Measurements from ENCODE around the gene WWC2.

The WWC2 gene

GRCh38 chr4:183257808-183258207 is 158.8 kb downstream of the WWC2 start:
- no peaks in the 10 kb centered on the region for H3K36me3 ChIP-seq (ENCODE audit: insufficient read depth, low read length)

GRCh38 chr4:183260491-183261151 is 161.6 kb downstream of the WWC2 start:
- no peak for TF ChIP-seq EZH2 (IDR thresholded peaks at IDR 0.05; ENCODE audit: borderline replicate concordance, low read depth, low read length, severe bottlenecking)
- Histone ChIP-seq H3K4me3 (ENCODE audit: low read depth in 1 of 2, low read length in 2 of 2) (no peak overlapping the region), H3K9ac (ENCODE audit: low read depth, low read length) (no peak overlapping the region), H3K4me2 (ENCODE audit: insufficient read depth, low read length) (no peak overlapping the region), H3K27me3 (ENCODE audit: insufficient read depth, low read length, poor library complexity) (peaks cover 13% of the 10 kb centered on the region), H3K36me3 (ENCODE audit: insufficient read depth, low read length) (no peaks in the 10 kb centered on the region), H3K79me2 (ENCODE audit: insufficient read depth, low read length) (no peaks in the 10 kb centered on the region), H3K4me1 (ENCODE audit: insufficient read depth, low read length) (no peaks in the 10 kb centered on the region), H4K20me1 (ENCODE audit: insufficient read depth, low read length) (no peaks in the 10 kb centered on the region), H2AFZ (ENCODE audit: low read depth, low read length) (no peak overlapping the region), H3K9me3 (ENCODE audit: insufficient read depth, low read length, severe bottlenecking) (no peaks in the 10 kb centered on the region), H3K27ac (ENCODE audit: low read length) (no peak overlapping the region)
- ATAC-seq (ENCODE audit: insufficient read depth, low read depth) (no peak), DNase-seq (no peak)

More at GRCh38 chr4:183257808-183258207, 158.8 kb downstream of the WWC2 start:
- Histone ChIP-seq H3K4me2 (ENCODE audit: insufficient read depth, low read length) (no peak overlapping the region), H3K4me3 (ENCODE audit: low read depth in 1 of 2, low read length in 2 of 2) (no peak overlapping the region), H2AFZ (ENCODE audit: low read depth, low read length) (no peak overlapping the region), H3K4me1 (ENCODE audit: insufficient read depth, low read length) (no peaks in the 10 kb centered on the region), H3K27ac (ENCODE audit: low read length) (no peak overlapping the region), H3K79me2 (ENCODE audit: insufficient read depth, low read length) (no peaks in the 10 kb centered on the region), H3K9me3 (ENCODE audit: insufficient read depth, low read length, severe bottlenecking) (no peaks in the 10 kb centered on the region), H4K20me1 (ENCODE audit: insufficient read depth, low read length) (no peaks in the 10 kb centered on the region), H3K9ac (ENCODE audit: low read depth, low read length) (no peak overlapping the region), H3K27me3 (ENCODE audit: insufficient read depth, low read length, poor library complexity) (peaks cover 8% of the 10 kb centered on the region)
- DNase-seq (no peak), ATAC-seq (ENCODE audit: insufficient read depth, low read depth) (no peak)
- TF ChIP-seq, protein P1, sequence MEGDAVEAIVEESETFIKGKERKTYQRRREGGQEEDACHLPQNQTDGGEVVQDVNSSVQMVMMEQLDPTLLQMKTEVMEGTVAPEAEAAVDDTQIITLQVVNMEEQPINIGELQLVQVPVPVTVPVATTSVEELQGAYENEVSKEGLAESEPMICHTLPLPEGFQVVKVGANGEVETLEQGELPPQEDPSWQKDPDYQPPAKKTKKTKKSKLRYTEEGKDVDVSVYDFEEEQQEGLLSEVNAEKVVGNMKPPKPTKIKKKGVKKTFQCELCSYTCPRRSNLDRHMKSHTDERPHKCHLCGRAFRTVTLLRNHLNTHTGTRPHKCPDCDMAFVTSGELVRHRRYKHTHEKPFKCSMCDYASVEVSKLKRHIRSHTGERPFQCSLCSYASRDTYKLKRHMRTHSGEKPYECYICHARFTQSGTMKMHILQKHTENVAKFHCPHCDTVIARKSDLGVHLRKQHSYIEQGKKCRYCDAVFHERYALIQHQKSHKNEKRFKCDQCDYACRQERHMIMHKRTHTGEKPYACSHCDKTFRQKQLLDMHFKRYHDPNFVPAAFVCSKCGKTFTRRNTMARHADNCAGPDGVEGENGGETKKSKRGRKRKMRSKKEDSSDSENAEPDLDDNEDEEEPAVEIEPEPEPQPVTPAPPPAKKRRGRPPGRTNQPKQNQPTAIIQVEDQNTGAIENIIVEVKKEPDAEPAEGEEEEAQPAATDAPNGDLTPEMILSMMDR (IDR thresholded peaks at IDR 0.05; ENCODE audit: borderline replicate concordance, extremely low read depth, low read length, poor library complexity, severe bottlenecking) = peak; percentile 20
- no peak for TF ChIP-seq EZH2 (IDR thresholded peaks at IDR 0.05; ENCODE audit: borderline replicate concordance, low read depth, low read length, severe bottlenecking)

DNA sequence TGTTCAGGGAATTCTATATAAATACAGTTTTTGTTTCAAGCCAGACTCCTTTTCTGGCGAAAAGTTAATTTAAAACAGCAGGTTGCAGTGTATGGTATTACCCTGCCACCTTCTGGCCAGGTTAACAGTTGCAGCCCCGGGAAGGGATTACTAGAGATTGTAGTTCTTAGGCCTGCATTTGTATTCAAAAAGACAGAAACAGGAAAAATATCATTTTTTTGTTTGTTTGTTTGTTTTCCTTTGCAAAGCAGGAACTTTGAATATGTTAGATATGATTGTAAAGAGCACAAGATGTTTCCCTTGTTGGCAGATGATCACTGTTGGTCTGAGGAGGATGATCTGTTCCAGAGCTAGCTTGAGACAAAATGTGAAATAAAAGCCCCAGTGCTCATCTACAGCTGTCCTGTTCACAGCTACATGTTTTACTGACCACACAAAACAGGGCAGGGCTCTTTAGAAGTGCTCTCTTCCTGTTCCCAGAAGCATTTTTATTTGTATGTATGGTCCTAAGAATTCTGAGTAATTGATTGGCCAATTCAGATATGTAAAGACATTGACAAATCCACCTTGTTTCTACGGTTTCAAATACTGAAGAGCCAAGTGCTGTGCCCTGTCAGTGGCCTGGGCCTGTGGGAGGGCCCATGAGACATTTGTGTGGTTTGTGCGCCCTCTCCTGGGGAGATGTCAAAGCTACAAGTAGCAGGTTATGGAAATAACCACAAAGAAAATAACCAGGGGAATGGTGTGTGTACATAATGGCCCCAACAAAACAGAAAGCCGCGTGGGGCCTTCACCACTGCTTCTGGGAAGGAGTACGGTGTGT is 163.1 kb downstream of the WWC2 start:
- H3K27me3 ChIP-seq (ENCODE audit: insufficient read depth, low read length, poor library complexity) = peaks cover 18% of the 10 kb centered on the region
- no peak overlapping the region for H2AFZ ChIP-seq (ENCODE audit: low read depth, low read length)
- TF ChIP-seq EZH2 (IDR thresholded peaks at IDR 0.05; ENCODE audit: borderline replicate concordance, low read depth, low read length, severe bottlenecking) = no peak
- TF ChIP-seq, protein P1 (IDR thresholded peaks at IDR 0.05; ENCODE audit: borderline replicate concordance, extremely low read depth, low read length, poor library complexity, severe bottlenecking) = peak; percentile 89
- DNase-seq (peak; percentile 71), ATAC-seq (ENCODE audit: insufficient read depth, low read depth) (peak; percentile 93)
- no peaks in the 10 kb centered on the region for H3K79me2 ChIP-seq (ENCODE audit: insufficient read depth, low read length)
- H3K4me3 ChIP-seq (ENCODE audit: low read depth in 1 of 2, low read length in 2 of 2) = no peak overlapping the region
- no peaks in the 10 kb centered on the region for H3K36me3 ChIP-seq (ENCODE audit: insufficient read depth, low read length)
- H3K4me1 ChIP-seq (ENCODE audit: insufficient read depth, low read length) = no peaks in the 10 kb centered on the region
- no peak overlapping the region for H3K4me2 ChIP-seq (ENCODE audit: insufficient read depth, low read length)
- H4K20me1 ChIP-seq (ENCODE audit: insufficient read depth, low read length) = no peaks in the 10 kb centered on the region
- no peak overlapping the region for H3K27ac ChIP-seq (ENCODE audit: low read length)
- no peaks in the 10 kb centered on the region for H3K9me3 ChIP-seq (ENCODE audit: insufficient read depth, low read length, severe bottlenecking)
- H3K9ac ChIP-seq (ENCODE audit: low read depth, low read length) = no peak overlapping the region

- TF ChIP-seq, protein P1 (IDR thresholded peaks at IDR 0.05; ENCODE audit: borderline replicate concordance, extremely low read depth, low read length, poor library complexity, severe bottlenecking) = no peak
- TF ChIP-seq EZH2 (IDR thresholded peaks at IDR 0.05; ENCODE audit: borderline replicate concordance, low read depth, low read length, severe bottlenecking) = no peak
- Histone ChIP-seq H3K4me3 (ENCODE audit: low read depth in 1 of 2, low read length in 2 of 2) (no peak overlapping the region), H3K9me3 (ENCODE audit: insufficient read depth, low read length, severe bottlenecking) (no peaks in the 10 kb centered on the region), H3K4me1 (ENCODE audit: insufficient read depth, low read length) (no peaks in the 10 kb centered on the region), H3K79me2 (ENCODE audit: insufficient read depth, low read length) (no peaks in the 10 kb centered on the region), H3K4me2 (ENCODE audit: insufficient read depth, low read length) (no peak overlapping the region), H3K9ac (ENCODE audit: low read depth, low read length) (no peak overlapping the region), H3K27me3 (ENCODE audit: insufficient read depth, low read length, poor library complexity) (peaks cover 18% of the 10 kb centered on the region), H3K36me3 (ENCODE audit: insufficient read depth, low read length) (no peaks in the 10 kb centered on the region), H2AFZ (ENCODE audit: low read depth, low read length) (no peak overlapping the region), H3K27ac (ENCODE audit: low read length) (no peak overlapping the region), H4K20me1 (ENCODE audit: insufficient read depth, low read length) (no peaks in the 10 kb centered on the region)
- no peak for DNase-seq
- ATAC-seq (ENCODE audit: insufficient read depth, low read depth) = no peak
These were observed 163.7 kb downstream of the WWC2 start for GRCh38 chr4:183262776-183263100.
